Transverse colon (tissue), 3 donors: ENCODE results near the gene NCBP3.

Source experiments
- POLR2A ChIP-seq: fragments of 450-650 bp; IDR thresholded peaks from one replicate; pipeline ENCODE4 v1.6.1; 2016; ENCODE audit warnings: antibody characterized with exemption, mild to moderate bottlenecking, moderate library complexity
- POLR2AphosphoS5 ChIP-seq, 3 donors: sonication (generic); formaldehyde crosslinking; IDR thresholded peaks; one replicate each; pipeline ENCODE4 v1.6.1; 2016; ENCODE audit warnings: antibody characterized with exemption in 3 of 3

- TF ChIP-seq POLR2AphosphoS5 (IDR thresholded peaks at IDR 0.05) (no peak), POLR2A (no peak)
Measured at GRCh38 chr17:3879591-3880417, 33.8 kb upstream of the NCBP3 start.
